GM12875 (cell line): ENCODE results near the gene SLC16A10.
"Not testable (repeated sequence)": the region's sequence is repeated elsewhere in the genome, so short reads cannot be mapped to it uniquely, and the experiment has no call there.

ENCODE experiments used
- H3K4me3 ChIP-seq: one replicate; pipeline ENCODE4 v1.5.1; 2011; ENCODE audit warnings: low read depth, low read length, control low read depth
- CTCF ChIP-seq: IDR thresholded peaks from 2 replicates; pipeline ENCODE4 v1.5.1; 2011; ENCODE audit warnings: low read depth, mild to moderate bottlenecking, control low read depth, inconsistent platforms, low read length, moderate library complexity, borderline replicate concordance; ENCODE audit not compliant: insufficient read depth

SLC16A10 gene

GRCh38 chr6:111118826-111119225 lies 31.5 kb downstream of the SLC16A10 start:
- no peak for TF ChIP-seq CTCF

GRCh38 chr6:111119571-111120329 lies 32.4 kb downstream of the SLC16A10 start:
- H3K4me3 ChIP-seq, result no peak overlapping the region
- no peak for TF ChIP-seq CTCF

More at GRCh38 chr6:111118826-111119225, 31.5 kb downstream of the SLC16A10 start:
- H3K4me3 ChIP-seq, result no peak overlapping the region

GRCh38 chr6:111121789-111122350 lies 34.6 kb downstream of the SLC16A10 start:
- H3K4me3 ChIP-seq, result no peak overlapping the region
- no peak for TF ChIP-seq CTCF

GRCh38 chr6:111122458-111123286 lies 35.4 kb downstream of the SLC16A10 start:
- TF ChIP-seq CTCF, result no peak

GRCh38 chr6:111124406-111124805 lies 37.1 kb downstream of the SLC16A10 start:
- no peak for TF ChIP-seq CTCF
- H3K4me3 ChIP-seq, result no peak overlapping the region

More at GRCh38 chr6:111122458-111123286, 35.4 kb downstream of the SLC16A10 start:
- no peak overlapping the region for H3K4me3 ChIP-seq

- no peak for TF ChIP-seq CTCF
These were observed 41.7 kb downstream of the SLC16A10 start for GRCh38 chr6:111129013-111129412.

GRCh38 chr6:111131018-111131417 lies 43.7 kb downstream of the SLC16A10 start:
- H3K4me3 ChIP-seq, result not testable (repeated sequence)

More at GRCh38 chr6:111129013-111129412, 41.7 kb downstream of the SLC16A10 start:
- no peak overlapping the region for H3K4me3 ChIP-seq

GRCh38 chr6:111132669-111133068 lies 45.4 kb downstream of the SLC16A10 start:
- H3K4me3 ChIP-seq, result not testable (repeated sequence)

GRCh38 chr6:111134236-111134869 lies 47.0 kb downstream of the SLC16A10 start:
- not testable (repeated sequence) for H3K4me3 ChIP-seq

GRCh38 chr6:111137489-111138093 lies 50.3 kb downstream of the SLC16A10 start:
- H3K4me3 ChIP-seq, result not testable (repeated sequence)
